Ishikawa (cell line): ENCODE results near the gene SPATA16.

ENCODE experiments used
- CEBPB ChIP-seq: IDR thresholded peaks from 2 replicates; pipeline ENCODE4 v1.6.1; 2012
- CREB1 ChIP-seq: IDR thresholded peaks from 2 replicates; pipeline ENCODE4 v1.6.1; 2012; ENCODE audit warnings: low read depth
- EGR1 ChIP-seq: IDR thresholded peaks from 2 replicates; pipeline ENCODE4 v1.6.1; 2012
- EP300 ChIP-seq: IDR thresholded peaks from 2 replicates; pipeline ENCODE4 v1.6.1; 2012; ENCODE audit warnings: borderline replicate concordance
- FOXM1 ChIP-seq: IDR thresholded peaks from 2 replicates; pipeline ENCODE4 v1.6.1; 2012; ENCODE audit warnings: low read depth, borderline replicate concordance
- NFIC ChIP-seq: IDR thresholded peaks from 2 replicates; pipeline ENCODE4 v1.6.1; 2012
- RAD21 ChIP-seq: IDR thresholded peaks from 2 replicates; pipeline ENCODE4 v1.6.1; 2012; ENCODE audit warnings: low read depth
- REST ChIP-seq: IDR thresholded peaks from 2 replicates; pipeline ENCODE4 v1.6.1; 2012; ENCODE audit warnings: low read depth, mild to moderate bottlenecking
- TAF1 ChIP-seq: IDR thresholded peaks from 2 replicates; pipeline ENCODE4 v1.6.1; 2012; ENCODE audit warnings: low read depth, mild to moderate bottlenecking
- TCF12 ChIP-seq: IDR thresholded peaks from 2 replicates; pipeline ENCODE4 v1.6.1; 2012; ENCODE audit warnings: low read depth
- TEAD4 ChIP-seq: IDR thresholded peaks from 2 replicates; pipeline ENCODE4 v1.6.1; 2012
- USF1 ChIP-seq: IDR thresholded peaks from 2 replicates; pipeline ENCODE4 v1.6.1; 2012
- YY1 ChIP-seq: IDR thresholded peaks from 2 replicates; pipeline ENCODE4 v1.6.1; 2012; ENCODE audit warnings: low read depth
- ZBTB7A ChIP-seq: IDR thresholded peaks from 2 replicates; pipeline ENCODE4 v1.6.1; 2012; ENCODE audit warnings: low read depth
- TF ChIP-seq, protein P1 (sequence below): IDR thresholded peaks from 2 replicates; pipeline ENCODE4 v1.6.1; 2012

The SPATA16 gene

DNA sequence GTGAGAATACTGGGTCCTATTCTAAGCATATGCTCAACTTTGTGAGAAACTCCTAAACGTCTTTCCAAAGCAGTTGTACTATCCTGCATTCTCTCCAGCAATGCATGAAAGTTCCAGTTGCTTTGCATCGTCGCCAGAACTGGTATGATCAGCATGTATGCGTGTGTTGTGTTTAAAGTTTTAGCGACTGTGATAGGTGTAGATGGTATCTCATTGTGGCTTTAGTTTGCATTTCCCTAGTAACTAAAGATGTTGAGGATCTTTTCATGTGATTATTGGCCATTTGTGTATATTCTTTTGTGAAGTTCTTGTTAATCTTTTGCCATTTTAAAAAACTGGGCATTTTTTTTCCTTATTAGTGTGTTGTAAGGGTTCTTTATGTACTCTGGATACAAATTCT, 115.1 kb downstream of the SPATA16 start:
- TF ChIP-seq TAF1 (no peak), ZBTB7A (no peak), TEAD4 (no peak), NFIC (no peak), CEBPB (no peak), USF1 (no peak), RAD21 (no peak), FOXM1 (no peak), CREB1 (no peak), EP300 (no peak), REST (no peak), EGR1 (no peak), TCF12 (no peak), YY1 (no peak)
- TF ChIP-seq, protein P1, sequence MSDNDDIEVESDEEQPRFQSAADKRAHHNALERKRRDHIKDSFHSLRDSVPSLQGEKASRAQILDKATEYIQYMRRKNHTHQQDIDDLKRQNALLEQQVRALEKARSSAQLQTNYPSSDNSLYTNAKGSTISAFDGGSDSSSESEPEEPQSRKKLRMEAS = no peak

DNA sequence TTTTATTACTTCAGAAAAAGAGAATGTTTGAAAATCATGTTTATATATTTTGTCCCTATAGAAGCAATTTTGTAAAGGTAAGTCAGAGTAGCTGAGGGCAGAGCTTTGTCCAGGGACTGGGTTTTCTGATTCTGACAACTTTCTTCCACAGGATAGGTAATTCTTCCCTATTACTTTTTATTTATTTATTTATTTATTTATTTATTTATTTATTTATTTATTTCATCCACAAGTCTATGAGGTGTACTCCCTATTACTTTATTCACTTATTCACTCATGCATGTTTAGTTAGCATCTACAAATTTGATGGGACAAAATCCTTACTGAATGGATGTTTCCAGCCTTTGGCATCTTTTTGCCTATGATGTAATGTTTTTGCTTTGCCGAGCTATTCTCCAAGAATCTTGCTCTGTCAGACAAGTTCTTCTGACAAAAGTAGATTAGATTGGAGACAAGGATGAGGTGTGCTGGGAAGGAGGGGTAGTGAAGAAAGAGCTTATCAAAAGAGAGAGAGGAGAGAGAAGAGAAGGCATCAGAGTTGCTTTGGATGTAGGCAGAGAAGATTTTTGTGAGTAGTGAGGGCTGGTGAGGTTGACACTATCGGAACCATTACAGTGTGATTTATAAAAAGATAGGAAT, 119.4 kb downstream of the SPATA16 start:
- TF ChIP-seq CREB1 (no peak), FOXM1 (no peak), REST (no peak), CEBPB (no peak), TCF12 (no peak), EP300 (no peak), EGR1 (no peak), YY1 (no peak), RAD21 (no peak), NFIC (no peak), ZBTB7A (no peak), TEAD4 (no peak), USF1 (no peak), TAF1 (no peak)
- TF ChIP-seq, protein P1 = no peak

- TF ChIP-seq TCF12 = no peak
- TF ChIP-seq, protein P1 = no peak
- no peak for TF ChIP-seq NFIC
- TF ChIP-seq TAF1 = no peak
- TF ChIP-seq TEAD4 = no peak
- no peak for TF ChIP-seq EP300
- no peak for TF ChIP-seq FOXM1
- no peak for TF ChIP-seq CREB1
- TF ChIP-seq REST = no peak
- no peak for TF ChIP-seq YY1
- no peak for TF ChIP-seq EGR1
- no peak for TF ChIP-seq CEBPB
- TF ChIP-seq RAD21 = no peak
- TF ChIP-seq ZBTB7A = no peak
- no peak for TF ChIP-seq USF1
These were observed 121.7 kb downstream of the SPATA16 start for GRCh38 chr3:173019378-173019777.
